NCI-H226 (cell line): ENCODE measurements around the gene CDK5R2.
A peak's percentile ranks its signal among the peaks of the same experiment; 100 is the strongest.

Experiments used
- DNase-seq: peaks from one replicate; pipeline ENCODE4 v3.0.0-alpha.2; 2015

The CDK5R2 gene

DNA sequence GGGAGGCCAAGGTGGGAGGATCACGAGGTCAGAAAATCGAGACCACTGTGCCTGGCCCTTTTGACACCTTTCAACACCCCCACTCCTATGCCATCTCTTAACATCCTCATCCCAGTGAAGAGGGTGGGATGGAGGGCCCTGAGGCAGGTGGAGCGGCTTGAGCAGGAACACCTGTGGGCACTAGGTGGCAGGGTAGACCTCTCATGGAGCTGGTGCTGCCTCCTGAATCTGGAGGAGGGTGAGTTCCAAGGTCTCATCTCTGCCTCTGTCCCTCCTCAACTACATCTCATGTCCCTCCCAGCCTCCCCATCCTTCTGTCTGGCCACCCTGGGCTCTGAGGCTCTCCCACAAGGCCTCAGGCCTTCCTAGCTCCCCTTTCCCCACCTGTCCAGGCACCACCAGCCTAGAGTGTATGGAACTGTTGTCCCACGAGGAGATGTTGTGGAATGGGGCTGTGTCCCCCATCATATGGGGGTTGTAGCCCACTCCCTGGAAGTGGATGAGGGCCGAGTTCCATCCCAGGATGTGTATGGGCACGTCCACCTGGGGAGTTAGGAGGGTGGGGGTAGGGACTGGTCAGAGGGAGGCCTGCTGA is 50.8 kb downstream of the CDK5R2 start:
- DNase-seq: peak; percentile 36

GRCh38 chr2:219010873-219011272 is 51.4 kb downstream of the CDK5R2 start:
- DNase-seq: no peak
